ENCODE results near the gene C2orf72. TPM values are rescaled to one million over a fixed set of nuclear protein-coding genes. Genes with fewer than 3 reads are reported as not detected.

C2orf72 gene
- total and polyA plus RNA-seq, 2 of the 13 experiments (the other 11 are each of a cell fraction or from before 2014, with no cell fraction given), result 147 to 203 TPM

DNA sequence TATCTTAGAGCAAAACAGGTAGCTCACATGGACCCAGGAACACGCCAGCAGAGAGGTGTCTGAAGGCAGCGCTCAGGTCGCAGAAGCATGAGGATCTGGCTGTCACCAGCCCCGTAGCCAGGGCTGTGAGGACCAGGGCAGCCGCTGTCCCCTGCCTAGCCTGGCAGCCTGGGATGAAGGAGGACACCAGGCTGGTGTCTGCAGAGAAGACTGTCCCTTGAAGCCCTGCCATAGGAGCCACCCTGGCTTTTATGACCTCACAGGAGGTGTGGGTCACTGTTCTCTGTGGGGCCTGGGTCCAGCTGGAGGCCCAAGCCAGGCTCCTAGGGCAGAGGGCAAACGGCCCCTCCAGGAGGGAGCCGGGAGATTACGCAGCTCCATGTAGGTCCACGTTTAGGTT, 41.5 kb upstream of the C2orf72 start, which contains the start of gene SPATA3 (continued):
- TF ChIP-seq, protein P1, sequence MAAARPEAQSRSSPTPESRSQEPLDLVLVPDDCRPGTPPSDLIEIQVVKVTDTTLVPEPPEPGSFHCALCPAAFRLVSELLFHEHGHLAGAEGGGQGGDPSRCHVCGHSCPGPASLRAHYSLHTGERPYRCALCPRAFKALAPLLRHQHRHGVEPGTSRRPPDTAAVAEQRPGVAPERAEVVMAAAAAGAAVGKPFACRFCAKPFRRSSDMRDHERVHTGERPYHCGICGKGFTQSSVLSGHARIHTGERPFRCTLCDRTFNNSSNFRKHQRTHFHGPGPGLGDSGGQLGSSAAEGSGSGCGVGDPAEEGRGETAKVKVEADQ (CRISPR knock-in tag; IDR thresholded peaks at IDR 0.05; ENCODE audit: borderline replicate concordance), result no peak
- no peak for TF ChIP-seq KLF6 (CRISPR knock-in tag; IDR thresholded peaks at IDR 0.05)
- TF ChIP-seq, protein P2, sequence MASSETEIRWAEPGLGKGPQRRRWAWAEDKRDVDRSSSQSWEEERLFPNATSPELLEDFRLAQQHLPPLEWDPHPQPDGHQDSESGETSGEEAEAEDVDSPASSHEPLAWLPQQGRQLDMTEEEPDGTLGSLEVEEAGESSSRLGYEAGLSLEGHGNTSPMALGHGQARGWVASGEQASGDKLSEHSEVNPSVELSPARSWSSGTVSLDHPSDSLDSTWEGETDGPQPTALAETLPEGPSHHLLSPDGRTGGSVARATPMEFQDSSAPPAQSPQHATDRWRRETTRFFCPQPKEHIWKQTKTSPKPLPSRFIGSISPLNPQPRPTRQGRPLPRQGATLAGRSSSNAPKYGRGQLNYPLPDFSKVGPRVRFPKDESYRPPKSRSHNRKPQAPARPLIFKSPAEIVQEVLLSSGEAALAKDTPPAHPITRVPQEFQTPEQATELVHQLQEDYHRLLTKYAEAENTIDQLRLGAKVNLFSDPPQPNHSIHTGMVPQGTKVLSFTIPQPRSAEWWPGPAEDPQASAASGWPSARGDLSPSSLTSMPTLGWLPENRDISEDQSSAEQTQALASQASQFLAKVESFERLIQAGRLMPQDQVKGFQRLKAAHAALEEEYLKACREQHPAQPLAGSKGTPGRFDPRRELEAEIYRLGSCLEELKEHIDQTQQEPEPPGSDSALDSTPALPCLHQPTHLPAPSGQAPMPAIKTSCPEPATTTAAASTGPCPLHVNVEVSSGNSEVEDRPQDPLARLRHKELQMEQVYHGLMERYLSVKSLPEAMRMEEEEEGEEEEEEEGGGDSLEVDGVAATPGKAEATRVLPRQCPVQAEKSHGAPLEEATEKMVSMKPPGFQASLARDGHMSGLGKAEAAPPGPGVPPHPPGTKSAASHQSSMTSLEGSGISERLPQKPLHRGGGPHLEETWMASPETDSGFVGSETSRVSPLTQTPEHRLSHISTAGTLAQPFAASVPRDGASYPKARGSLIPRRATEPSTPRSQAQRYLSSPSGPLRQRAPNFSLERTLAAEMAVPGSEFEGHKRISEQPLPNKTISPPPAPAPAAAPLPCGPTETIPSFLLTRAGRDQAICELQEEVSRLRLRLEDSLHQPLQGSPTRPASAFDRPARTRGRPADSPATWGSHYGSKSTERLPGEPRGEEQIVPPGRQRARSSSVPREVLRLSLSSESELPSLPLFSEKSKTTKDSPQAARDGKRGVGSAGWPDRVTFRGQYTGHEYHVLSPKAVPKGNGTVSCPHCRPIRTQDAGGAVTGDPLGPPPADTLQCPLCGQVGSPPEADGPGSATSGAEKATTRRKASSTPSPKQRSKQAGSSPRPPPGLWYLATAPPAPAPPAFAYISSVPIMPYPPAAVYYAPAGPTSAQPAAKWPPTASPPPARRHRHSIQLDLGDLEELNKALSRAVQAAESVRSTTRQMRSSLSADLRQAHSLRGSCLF (CRISPR knock-in tag; IDR thresholded peaks at IDR 0.05; ENCODE audit: borderline replicate concordance), result no peak
- no peak for TF ChIP-seq FOXA1 (IDR thresholded peaks at IDR 0.05)
- TF ChIP-seq FOXA1 (CRISPR knock-in tag; IDR thresholded peaks at IDR 0.05), result no peak
- 0 out of 2 replicates have a peak, but pooled peaks have one; percentile 28 for TF ChIP-seq MTA1 (CRISPR knock-in tag; IDR thresholded peaks at IDR 0.05; ENCODE audit: borderline replicate concordance)
- TF ChIP-seq CCAR2 (optimal IDR thresholded peaks at IDR 0.05; ENCODE audit: low read depth, low read length), result no peak
- no peak for TF ChIP-seq RCOR2 (CRISPR knock-in tag; IDR thresholded peaks at IDR 0.05)
- no peak for TF ChIP-seq ZBTB3 (CRISPR knock-in tag; IDR thresholded peaks at IDR 0.05; ENCODE audit: borderline replicate concordance, low read depth)
- TF ChIP-seq, protein P3, sequence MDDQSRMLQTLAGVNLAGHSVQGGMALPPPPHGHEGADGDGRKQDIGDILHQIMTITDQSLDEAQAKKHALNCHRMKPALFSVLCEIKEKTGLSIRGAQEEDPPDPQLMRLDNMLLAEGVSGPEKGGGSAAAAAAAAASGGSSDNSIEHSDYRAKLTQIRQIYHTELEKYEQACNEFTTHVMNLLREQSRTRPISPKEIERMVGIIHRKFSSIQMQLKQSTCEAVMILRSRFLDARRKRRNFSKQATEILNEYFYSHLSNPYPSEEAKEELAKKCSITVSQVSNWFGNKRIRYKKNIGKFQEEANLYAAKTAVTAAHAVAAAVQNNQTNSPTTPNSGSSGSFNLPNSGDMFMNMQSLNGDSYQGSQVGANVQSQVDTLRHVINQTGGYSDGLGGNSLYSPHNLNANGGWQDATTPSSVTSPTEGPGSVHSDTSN (CRISPR knock-in tag; IDR thresholded peaks at IDR 0.05; ENCODE audit: borderline replicate concordance), result no peak
- TF ChIP-seq, protein P4, sequence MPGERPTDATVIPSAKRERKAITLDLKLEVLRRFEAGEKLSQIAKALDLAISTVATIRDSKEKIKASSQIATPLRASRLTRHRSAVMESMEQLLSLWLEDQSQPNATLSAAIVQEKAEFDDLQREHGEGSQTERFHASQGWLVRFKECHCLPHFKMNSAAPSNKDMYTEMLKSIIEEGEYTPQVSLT (CRISPR knock-in tag; IDR thresholded peaks at IDR 0.05; ENCODE audit: borderline replicate concordance, low read depth), result no peak
- no peak for TF ChIP-seq SATB2 (CRISPR knock-in tag; IDR thresholded peaks at IDR 0.05)
- TF ChIP-seq ZFP82 (CRISPR knock-in tag; IDR thresholded peaks at IDR 0.05; ENCODE audit: borderline replicate concordance), result no peak
- TF ChIP-seq, protein P5, sequence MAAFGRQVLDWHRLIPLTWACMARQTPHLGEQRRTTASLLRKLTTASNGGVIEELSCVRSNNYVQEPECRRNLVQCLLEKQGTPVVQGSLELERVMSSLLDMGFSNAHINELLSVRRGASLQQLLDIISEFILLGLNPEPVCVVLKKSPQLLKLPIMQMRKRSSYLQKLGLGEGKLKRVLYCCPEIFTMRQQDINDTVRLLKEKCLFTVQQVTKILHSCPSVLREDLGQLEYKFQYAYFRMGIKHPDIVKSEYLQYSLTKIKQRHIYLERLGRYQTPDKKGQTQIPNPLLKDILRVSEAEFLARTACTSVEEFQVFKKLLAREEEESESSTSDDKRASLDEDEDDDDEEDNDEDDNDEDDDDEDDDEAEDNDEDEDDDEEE (CRISPR knock-in tag; IDR thresholded peaks at IDR 0.05), result no peak
- TF ChIP-seq ZBTB7A (CRISPR knock-in tag; IDR thresholded peaks at IDR 0.05), result no peak
- TF ChIP-seq ZNF839 (CRISPR knock-in tag; IDR thresholded peaks at IDR 0.05; ENCODE audit: borderline replicate concordance), result no peak
- TF ChIP-seq ZNF549 (CRISPR knock-in tag; IDR thresholded peaks at IDR 0.05), result no peak
- TF ChIP-seq, protein P6, sequence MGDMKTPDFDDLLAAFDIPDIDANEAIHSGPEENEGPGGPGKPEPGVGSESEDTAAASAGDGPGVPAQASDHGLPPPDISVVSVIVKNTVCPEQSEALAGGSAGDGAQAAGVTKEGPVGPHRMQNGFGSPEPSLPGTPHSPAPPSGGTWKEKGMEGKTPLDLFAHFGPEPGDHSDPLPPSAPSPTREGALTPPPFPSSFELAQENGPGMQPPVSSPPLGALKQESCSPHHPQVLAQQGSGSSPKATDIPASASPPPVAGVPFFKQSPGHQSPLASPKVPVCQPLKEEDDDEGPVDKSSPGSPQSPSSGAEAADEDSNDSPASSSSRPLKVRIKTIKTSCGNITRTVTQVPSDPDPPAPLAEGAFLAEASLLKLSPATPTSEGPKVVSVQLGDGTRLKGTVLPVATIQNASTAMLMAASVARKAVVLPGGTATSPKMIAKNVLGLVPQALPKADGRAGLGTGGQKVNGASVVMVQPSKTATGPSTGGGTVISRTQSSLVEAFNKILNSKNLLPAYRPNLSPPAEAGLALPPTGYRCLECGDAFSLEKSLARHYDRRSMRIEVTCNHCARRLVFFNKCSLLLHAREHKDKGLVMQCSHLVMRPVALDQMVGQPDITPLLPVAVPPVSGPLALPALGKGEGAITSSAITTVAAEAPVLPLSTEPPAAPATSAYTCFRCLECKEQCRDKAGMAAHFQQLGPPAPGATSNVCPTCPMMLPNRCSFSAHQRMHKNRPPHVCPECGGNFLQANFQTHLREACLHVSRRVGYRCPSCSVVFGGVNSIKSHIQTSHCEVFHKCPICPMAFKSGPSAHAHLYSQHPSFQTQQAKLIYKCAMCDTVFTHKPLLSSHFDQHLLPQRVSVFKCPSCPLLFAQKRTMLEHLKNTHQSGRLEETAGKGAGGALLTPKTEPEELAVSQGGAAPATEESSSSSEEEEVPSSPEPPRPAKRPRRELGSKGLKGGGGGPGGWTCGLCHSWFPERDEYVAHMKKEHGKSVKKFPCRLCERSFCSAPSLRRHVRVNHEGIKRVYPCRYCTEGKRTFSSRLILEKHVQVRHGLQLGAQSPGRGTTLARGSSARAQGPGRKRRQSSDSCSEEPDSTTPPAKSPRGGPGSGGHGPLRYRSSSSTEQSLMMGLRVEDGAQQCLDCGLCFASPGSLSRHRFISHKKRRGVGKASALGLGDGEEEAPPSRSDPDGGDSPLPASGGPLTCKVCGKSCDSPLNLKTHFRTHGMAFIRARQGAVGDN (CRISPR knock-in tag; IDR thresholded peaks at IDR 0.05), result peak; percentile 33

All from HepG2 (cell line).